Measurements from ENCODE around the gene RPS24. TPM values are rescaled to one million over a fixed set of nuclear protein-coding genes. Genes with fewer than 3 reads are reported as not detected.

The RPS24 gene
- total RNA-seq, 2 experiments from 2014 or later: 1,812 to 1,903 TPM

DNA sequence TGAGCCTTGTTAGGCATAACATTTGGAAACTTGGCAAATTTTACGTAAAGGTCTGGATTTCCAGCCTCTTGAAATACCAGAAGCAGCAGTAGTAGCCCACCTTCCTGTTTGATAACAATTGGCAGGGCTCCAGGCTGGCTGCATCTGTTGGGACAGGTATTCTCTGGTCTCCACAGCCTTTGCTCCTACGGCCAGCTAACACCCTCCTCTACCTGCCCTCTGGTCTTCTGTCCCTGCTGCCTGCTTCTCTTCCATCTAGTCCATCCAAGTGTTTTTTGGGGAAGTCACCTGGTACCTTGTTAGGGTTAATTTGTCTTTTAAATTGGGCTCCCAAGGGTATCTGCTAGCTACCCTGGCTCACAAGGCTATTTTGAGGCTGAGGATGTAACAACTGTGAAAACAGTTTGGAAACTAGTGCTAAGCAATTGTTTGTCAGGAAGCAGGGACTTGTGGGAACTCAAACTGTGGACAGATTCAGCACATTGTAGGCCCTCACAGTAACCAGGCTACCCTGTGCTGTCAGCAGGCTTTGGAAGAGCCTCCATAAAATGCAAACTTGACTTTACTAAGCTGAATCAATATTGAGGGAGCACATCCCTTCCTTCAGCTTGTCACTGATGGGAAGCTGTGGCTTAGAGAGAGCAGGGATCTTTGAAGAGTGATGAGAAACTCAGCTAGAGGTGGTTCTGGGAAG, 8.5 kb downstream of the RPS24 start:
- Histone ChIP-seq H3K9me3 (ENCODE audit: control insufficient read depth in 1 of 2, insufficient read depth in 1 of 2, low read length in 2 of 2) (no peaks in the 10 kb centered on the region), H3K27me3 (ENCODE audit: control insufficient read depth in 1 of 2, insufficient read depth in 2 of 2, low read length in 2 of 2) (no peaks in the 10 kb centered on the region), H3K36me3 (ENCODE audit: insufficient read depth, low read length) (peaks cover 56% of the 10 kb centered on the region), H3K4me3 (ENCODE audit: low read length) (no peak overlapping the region), H3K27ac (ENCODE audit: low read depth in 1 of 2, low read length in 2 of 2) (no peak overlapping the region), H3K4me1 (ENCODE audit: insufficient read depth, low read length) (peaks cover 34% of the 10 kb centered on the region)
- TF ChIP-seq, protein P1, sequence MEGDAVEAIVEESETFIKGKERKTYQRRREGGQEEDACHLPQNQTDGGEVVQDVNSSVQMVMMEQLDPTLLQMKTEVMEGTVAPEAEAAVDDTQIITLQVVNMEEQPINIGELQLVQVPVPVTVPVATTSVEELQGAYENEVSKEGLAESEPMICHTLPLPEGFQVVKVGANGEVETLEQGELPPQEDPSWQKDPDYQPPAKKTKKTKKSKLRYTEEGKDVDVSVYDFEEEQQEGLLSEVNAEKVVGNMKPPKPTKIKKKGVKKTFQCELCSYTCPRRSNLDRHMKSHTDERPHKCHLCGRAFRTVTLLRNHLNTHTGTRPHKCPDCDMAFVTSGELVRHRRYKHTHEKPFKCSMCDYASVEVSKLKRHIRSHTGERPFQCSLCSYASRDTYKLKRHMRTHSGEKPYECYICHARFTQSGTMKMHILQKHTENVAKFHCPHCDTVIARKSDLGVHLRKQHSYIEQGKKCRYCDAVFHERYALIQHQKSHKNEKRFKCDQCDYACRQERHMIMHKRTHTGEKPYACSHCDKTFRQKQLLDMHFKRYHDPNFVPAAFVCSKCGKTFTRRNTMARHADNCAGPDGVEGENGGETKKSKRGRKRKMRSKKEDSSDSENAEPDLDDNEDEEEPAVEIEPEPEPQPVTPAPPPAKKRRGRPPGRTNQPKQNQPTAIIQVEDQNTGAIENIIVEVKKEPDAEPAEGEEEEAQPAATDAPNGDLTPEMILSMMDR (IDR thresholded peaks at IDR 0.05): no peak
- Mint-ChIP-seq H3K27ac (peak overlapping the region; percentile 76), H3K4me3 (no peak overlapping the region), H3K4me1 (ENCODE audit: low read depth) (peaks cover 52% of the 10 kb centered on the region), H3K36me3 (ENCODE audit: low read depth) (peaks cover 65% of the 10 kb centered on the region), H3K9me3 (no peaks in the 10 kb centered on the region), H3K27me3 (no peaks in the 10 kb centered on the region)
- DNase-seq: no peak
- intact Hi-C loops (cut with DNase I, micrococcal nuclease): no loop called here
- ATAC-seq (ENCODE audit: poor library complexity): no peak
- POLR2A ChIA-PET: interaction anchor here (1.0 to 2.2 kb wide), 2 partner anchors 9 to 13 kb away, joined by 3 to 11 read pairs; partner anchors contain the start of genes POLR3A and RPS24
- CTCF ChIA-PET: interaction anchor here (1.3 kb wide), 1 partner anchor 13 kb away, joined by 3 read pairs; the partner anchor contains the start of gene POLR3A

GRCh38 chr10:78042752-78043104, 9.1 kb downstream of the RPS24 start:
- peaks cover 50% of the 10 kb centered on the region for H3K36me3 ChIP-seq (ENCODE audit: insufficient read depth, low read length)
- H3K36me3 Mint-ChIP-seq (ENCODE audit: low read depth): peaks cover 63% of the 10 kb centered on the region

GRCh38 chr10:78044179-78044578, 10.5 kb downstream of the RPS24 start:
- Histone ChIP-seq H3K27ac (ENCODE audit: low read depth in 1 of 2, low read length in 2 of 2) (no peak overlapping the region), H3K4me3 (ENCODE audit: low read length) (no peak overlapping the region), H3K4me1 (ENCODE audit: insufficient read depth, low read length) (peaks cover 21% of the 10 kb centered on the region), H3K27me3 (ENCODE audit: control insufficient read depth in 1 of 2, insufficient read depth in 2 of 2, low read length in 2 of 2) (no peaks in the 10 kb centered on the region), H3K36me3 (ENCODE audit: insufficient read depth, low read length) (peaks cover 36% of the 10 kb centered on the region), H3K9me3 (ENCODE audit: control insufficient read depth in 1 of 2, insufficient read depth in 1 of 2, low read length in 2 of 2) (no peaks in the 10 kb centered on the region)
- Mint-ChIP-seq H3K9me3 (no peaks in the 10 kb centered on the region), H3K4me1 (ENCODE audit: low read depth) (peaks cover 40% of the 10 kb centered on the region), H3K36me3 (ENCODE audit: low read depth) (peaks cover 49% of the 10 kb centered on the region), H3K4me3 (no peak overlapping the region), H3K27me3 (no peaks in the 10 kb centered on the region), H3K27ac (no peak overlapping the region)
- intact Hi-C loops (cut with DNase I, micrococcal nuclease): no loop called here
- ChIA-PET CTCF (no interaction called here), POLR2A (interaction anchor here (1.5 kb wide), 1 partner anchor 8 kb away, joined by 5 read pairs; no protein-coding TSS in a partner anchor)
- TF ChIP-seq, protein P1 (IDR thresholded peaks at IDR 0.05): no peak
- DNase-seq: no peak
- no peak for ATAC-seq (ENCODE audit: poor library complexity)

More at GRCh38 chr10:78042752-78043104, 9.1 kb downstream of the RPS24 start:
- no peak for DNase-seq
- no peak for ATAC-seq (ENCODE audit: poor library complexity)
- peaks cover 34% of the 10 kb centered on the region for H3K4me1 ChIP-seq (ENCODE audit: insufficient read depth, low read length)
- Mint-ChIP-seq H3K27ac (peak overlapping the region; percentile 76), H3K9me3 (no peaks in the 10 kb centered on the region), H3K27me3 (no peaks in the 10 kb centered on the region), H3K4me3 (no peak overlapping the region), H3K4me1 (ENCODE audit: low read depth) (peaks cover 50% of the 10 kb centered on the region)
- ChIA-PET POLR2A (interaction anchor here (2.2 kb wide), 1 partner anchor 9 kb away, joined by 11 read pairs; the partner anchor contains the start of gene RPS24), CTCF (interaction anchor here (1.3 kb wide), 1 partner anchor 13 kb away, joined by 3 read pairs; the partner anchor contains the start of gene POLR3A)
- H3K27ac ChIP-seq (ENCODE audit: low read depth in 1 of 2, low read length in 2 of 2): no peak overlapping the region
- no peak overlapping the region for H3K4me3 ChIP-seq (ENCODE audit: low read length)
- TF ChIP-seq, protein P1 (IDR thresholded peaks at IDR 0.05): no peak
- no peaks in the 10 kb centered on the region for H3K27me3 ChIP-seq (ENCODE audit: control insufficient read depth in 1 of 2, insufficient read depth in 2 of 2, low read length in 2 of 2)
- H3K9me3 ChIP-seq (ENCODE audit: control insufficient read depth in 1 of 2, insufficient read depth in 1 of 2, low read length in 2 of 2): no peaks in the 10 kb centered on the region
- intact Hi-C loops (cut with DNase I, micrococcal nuclease): no loop called here

Measured in CD4-positive, alpha-beta T cell (primary cell).